ENCODE data around the gene NT5C3A.
"Not testable (repeated sequence)": the region's sequence is repeated elsewhere in the genome, so short reads cannot be mapped to it uniquely, and the experiment has no call there.

Gene NT5C3A

GRCh38 chr7:33062023-33062781 is at the start of gene NT5C3A:
TSS of gene NT5C3A (minus strand) at chr7:33062776. CDS start at chr7:33062705, 71 bp downstream.
- no peak for DNase-seq

- DNase-seq = no peak
Observed at GRCh38 chr7:33111614-33112013, 49.0 kb upstream of the NT5C3A start.

DNA sequence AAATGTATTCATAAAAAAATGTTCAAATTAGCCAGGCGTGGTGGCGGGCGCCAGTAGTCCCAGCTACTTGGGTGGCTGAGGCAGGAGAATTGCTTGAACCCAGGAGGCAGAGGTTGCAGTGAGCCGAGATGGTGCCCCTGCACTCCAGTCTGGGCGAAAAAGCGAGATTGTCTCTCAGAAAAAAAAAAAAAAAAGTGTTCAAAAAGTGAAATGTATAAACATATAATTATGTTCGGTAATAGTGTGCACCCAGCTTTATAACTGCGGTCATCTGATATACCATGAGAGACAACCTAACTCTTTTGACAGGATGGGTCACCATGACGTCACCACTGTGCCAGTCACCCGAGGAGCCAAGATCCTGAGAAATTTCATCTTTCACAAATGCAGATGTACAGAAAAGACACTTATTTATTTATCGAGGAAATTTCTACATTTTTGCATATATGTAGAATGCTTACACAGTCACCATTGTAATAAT is 47.2 kb upstream of the NT5C3A start:
- DNase-seq = no peak

GRCh38 chr7:33109005-33109757 is 46.6 kb upstream of the NT5C3A start, which contains the start of gene RP9:
TSS of gene RP9 (minus strand) at chr7:33109404. CDS start at chr7:33109372, 32 bp downstream.
- DNase-seq = peak; percentile 85

- no peak for DNase-seq
Observed at GRCh38 chr7:33108554-33109004, 46.0 kb upstream of the NT5C3A start.

- no peak for DNase-seq
Observed at GRCh38 chr7:33107136-33108066, 44.8 kb upstream of the NT5C3A start.

DNA sequence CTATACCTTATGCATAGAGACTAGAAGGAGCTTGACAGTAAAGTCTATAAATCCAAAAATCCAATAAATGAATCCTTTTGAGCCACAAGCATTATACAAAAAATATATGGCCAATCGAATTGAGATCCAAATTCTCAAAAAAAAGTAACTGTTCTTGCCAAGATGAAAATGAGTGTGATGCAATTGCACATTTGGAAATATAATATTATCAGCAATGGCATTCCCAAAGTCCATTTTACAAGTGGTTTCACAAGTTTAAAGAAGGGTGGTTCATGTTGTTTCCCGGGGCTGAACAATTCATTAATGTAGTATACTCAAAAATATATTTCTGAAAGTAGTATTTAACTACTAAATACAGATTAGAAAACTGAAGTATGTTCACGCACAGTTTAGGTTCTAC is 39.3 kb upstream of the NT5C3A start:
- no peak for DNase-seq

DNA sequence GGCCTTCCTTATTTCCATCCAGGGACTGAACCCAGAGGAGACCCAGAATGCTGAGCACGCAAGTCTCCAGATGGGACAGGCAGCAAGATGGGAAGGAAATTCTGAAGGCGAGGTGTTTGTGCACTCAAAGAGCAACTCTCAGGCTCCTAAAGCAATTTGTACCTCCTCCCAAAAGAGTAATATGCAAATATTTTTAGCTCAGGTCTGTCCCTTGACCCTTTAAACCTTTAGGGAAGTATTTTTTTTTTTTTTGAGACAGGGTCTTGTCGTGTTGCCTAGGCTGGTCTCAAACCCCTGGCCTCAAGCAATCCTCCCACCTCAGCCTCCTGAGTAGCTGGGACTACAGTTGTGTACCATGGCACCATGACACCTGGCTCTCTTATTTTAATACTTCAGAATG is 38.2 kb upstream of the NT5C3A start:
- DNase-seq = no peak

DNA sequence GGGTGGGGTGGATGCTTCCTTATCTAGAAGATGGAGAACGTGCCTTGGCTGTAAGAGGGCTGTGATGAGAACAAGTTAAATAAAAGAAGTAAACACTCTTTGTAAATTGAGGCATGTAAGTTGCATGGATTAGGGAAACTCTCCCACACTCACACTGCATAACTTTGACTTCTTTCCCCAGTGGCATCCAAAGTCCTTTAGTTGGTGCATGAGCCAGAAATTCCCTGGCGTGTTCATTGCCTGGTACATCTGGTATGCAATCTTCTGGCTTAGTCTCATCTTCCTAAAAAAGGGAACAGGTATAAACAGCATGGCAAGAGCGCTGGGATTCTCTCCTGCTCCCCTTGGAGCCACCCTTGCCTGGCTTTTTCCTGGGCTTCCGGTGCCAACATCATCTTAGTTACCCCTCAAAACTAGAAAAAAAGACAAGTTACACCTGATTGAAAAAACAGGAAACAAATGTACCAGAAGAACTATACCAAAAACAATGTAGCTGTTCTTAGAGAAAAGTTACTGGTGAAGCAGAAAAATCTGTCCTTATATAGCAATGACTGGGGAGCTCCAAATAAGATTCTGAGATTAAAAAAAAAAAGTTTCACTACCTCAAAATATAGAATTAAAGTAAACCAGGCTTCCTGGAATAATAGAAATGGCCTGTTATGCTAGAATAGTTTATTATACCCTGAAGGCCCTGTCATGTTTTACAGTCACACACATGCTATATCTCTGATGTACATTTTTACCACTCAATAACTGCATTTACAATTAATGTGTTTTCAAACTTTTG is 36.8 kb upstream of the NT5C3A start:
- no peak for DNase-seq

DNA sequence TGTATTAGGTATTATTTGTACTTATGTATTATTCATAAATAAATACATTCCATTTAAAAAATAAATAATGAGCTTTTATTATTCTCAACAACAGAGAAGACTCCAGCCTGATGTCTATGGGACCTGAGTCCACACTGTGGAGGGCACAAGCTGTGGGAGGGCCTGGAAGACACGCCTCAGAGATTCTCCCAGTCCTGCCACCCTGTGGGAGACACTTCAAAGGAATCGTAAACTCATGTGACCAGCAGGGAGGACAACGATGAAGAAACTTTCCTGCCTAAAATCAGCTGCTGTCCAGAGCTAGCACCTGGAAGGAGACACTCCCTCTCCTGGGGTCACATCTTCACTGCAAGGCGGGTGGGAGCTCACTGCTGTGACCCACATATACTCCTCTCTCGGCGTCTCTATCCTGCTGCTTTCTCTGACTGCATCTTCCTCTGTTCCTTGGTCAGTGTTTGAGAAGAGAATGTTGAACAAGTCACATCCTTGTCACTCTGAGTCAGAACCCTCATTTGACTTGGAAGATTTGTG is 32.2 kb upstream of the NT5C3A start:
- DNase-seq = not testable (repeated sequence)

DNA sequence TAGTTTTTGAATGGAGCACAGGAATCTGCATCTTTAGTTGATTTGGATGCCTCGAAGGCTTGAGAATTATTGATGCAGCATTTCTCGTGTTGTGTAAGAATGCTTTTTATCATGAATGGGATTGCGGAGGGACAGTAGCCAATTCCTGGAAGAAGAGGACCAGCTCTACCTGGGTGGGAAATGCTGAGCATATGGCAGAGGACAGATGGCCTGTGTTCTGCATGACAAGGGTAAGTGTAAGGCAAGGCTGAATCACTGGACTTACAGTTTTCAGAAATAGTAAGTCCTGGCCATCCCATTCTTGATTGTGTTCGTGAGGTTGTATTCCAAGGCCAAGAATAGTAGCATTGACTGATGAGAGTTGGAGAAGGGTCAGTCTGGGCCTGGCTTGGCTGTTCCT is 30.7 kb upstream of the NT5C3A start:
- no peak for DNase-seq

DNA sequence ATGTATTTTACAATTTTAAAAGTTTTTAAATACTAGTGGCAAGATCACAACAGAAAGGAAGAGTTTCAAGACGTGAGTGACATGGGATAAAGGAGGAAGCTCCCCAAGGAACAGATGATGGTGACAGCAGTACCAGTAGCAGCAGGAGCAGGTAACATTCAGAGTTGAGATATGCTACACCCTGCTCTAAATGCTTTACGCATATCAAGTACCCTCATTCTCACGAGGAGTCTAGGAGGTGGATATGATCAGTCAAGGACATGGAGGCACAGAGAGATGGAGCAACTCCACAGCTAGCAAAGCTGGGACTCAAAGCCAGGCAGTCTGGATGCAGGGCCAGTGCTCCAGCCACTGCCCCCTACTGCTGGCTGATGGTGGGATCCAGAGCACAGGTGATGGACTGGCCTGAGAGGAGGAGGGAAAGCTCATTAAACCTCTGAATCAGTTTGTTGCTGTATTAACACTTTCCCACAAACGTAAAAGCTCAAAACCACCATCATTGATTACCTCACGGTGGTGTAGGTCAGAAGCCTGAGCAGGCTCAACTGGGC is 29.1 kb upstream of the NT5C3A start:
- no peak for DNase-seq

GRCh38 chr7:33091111-33091531 is 28.5 kb upstream of the NT5C3A start:
- no peak for DNase-seq

GRCh38 chr7:33089142-33089541 is 26.6 kb upstream of the NT5C3A start:
- DNase-seq = no peak

DNA sequence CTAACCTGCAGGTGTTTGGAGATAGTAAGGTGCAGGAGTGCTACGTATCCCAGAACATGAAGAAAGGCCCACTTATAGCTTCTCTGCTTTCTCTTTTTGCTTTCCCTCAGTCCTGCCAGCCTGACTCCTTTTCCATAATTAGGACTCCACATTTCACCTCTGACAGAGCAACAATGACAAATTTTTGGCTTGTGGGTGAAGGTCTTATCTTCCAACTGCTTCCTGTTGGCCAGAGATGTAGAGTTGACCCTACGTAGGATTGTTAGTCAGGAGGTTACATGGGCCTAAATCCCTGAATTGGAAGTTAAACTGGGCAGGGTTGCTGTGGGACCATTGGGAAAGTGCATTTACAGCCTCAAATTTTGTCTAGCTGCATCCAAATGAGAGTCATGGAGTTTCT is 25.3 kb upstream of the NT5C3A start:
- no peak for DNase-seq

GRCh38 chr7:33087356-33087755 is 24.8 kb upstream of the NT5C3A start:
- no peak for DNase-seq

DNA sequence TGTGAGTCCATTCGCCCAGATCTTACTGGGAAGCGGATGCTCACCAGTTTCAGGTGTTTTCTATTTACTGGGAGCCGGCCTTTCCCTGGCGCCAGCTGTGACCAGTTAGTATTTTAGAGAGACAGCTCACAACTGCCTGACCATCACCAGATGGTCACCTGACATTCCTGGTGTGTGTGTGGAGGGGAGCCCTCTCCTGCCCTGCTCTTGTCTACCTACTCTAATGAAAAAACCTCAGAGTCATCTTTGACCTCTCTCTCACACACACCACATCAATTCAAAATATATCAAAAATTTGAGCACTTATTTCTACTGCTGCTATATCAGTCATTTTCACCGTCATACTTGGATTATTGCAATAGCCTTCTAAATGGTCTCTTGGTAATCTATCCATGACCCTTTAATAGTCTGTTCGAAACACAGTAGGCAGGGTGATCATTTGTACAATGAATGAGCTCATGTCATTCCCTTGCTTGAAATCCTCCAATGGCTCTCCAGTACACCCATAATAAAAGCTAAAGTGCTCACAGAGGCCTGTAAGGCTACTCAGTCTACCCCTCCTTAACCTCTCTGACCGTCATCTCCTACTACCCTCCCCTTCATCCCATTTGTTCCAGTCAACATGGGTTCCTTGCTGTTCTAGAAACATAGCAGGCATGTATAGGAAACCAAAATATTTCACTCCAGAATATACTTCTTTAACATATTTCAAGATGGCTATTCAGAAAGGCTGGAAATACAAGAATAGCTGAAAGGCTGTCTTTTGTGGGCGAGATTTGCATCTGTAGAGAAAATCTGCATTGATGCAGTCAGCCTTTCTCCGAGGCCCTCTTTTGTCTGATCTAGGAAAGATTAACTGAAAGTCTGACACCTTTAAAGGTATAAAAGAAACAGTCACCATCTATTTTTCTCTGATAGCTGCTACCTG is 17.5 kb upstream of the NT5C3A start:
- DNase-seq = no peak

DNA sequence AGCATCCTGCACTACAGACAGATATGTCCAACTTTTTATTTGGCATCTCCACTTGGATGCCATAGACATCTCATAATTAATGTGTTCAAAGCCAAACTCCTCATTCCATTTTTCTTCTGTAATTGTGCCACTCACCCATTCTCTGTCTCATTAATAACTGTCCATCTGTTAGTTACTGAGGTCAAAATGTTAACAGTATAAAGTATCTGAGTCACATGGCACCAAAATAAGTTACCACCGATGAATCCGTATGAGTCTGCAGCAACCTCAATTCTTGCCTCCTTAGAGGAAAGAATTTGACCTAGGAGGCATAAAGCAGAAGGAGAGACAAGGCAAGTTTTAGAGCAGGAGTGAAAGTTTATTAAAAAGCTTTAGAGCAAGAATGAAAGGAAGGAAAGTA is 16.5 kb upstream of the NT5C3A start:
- no peak for DNase-seq

DNA sequence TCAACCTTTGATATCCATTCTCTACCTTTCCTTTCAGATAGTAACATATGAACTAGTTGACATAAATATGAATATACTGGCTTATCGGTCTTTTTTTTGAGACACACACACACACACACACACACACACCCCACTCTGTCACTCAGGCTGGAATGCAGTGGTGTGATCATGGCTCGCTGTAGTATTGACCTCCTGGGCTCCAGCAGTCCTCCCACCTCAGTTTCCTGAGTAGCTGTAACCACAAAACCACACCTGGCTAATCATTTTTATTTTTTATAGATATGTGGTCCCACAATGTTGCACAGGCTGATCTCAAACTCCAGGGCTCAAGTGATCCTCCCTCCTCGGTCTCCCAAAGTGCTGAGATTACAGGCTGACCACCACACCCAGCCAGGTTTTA is 14.2 kb upstream of the NT5C3A start:
- DNase-seq = no peak

GRCh38 chr7:33075818-33076518 is 13.4 kb upstream of the NT5C3A start:
- DNase-seq = no peak
